K562 (cell line): Measurements from ENCODE around the gene GANAB. TPM values are rescaled to one million over a fixed set of nuclear protein-coding genes. Genes with fewer than 3 reads are reported as not detected.

Experiments used
- BRD9 ChIP-seq: fragments of 450-650 bp; IDR thresholded peaks from 2 replicates; pipeline ENCODE4 v1.6.1; 2018; ENCODE audit warnings: low read depth; ENCODE audit not compliant: partially characterized antibody
- CREB1 ChIP-seq, 2 experiments: sonication (generic) in 1 of 2; formaldehyde crosslinking in 1 of 2; IDR thresholded peaks; 2 replicates each; pipeline versions ENCODE4 v1.6.1 to v1.8.0; 2012 to 2022; ENCODE audit warnings: inconsistent platforms in 1 of 2, mild to moderate bottlenecking in 1 of 2, missing genetic modification reagents in 1 of 2, moderate library complexity in 1 of 2
- ELK3 ChIP-seq: fragments of 450-650 bp; formaldehyde crosslinking; IDR thresholded peaks from 2 replicates; pipeline ENCODE4 v1.4.0; 2020; ENCODE audit warnings: mild to moderate bottlenecking
- EWSR1 ChIP-seq: fragments of 450-650 bp; IDR thresholded peaks from 2 replicates; pipeline ENCODE4 v1.6.1; 2018; ENCODE audit warnings: borderline replicate concordance, mild to moderate bottlenecking, low read depth, moderate library complexity; ENCODE audit not compliant: partially characterized antibody
- FOXP1 ChIP-seq: sonication (generic); formaldehyde crosslinking; IDR thresholded peaks from 2 replicates; pipeline ENCODE4 v1.8.0; 2022; ENCODE audit warnings: mild to moderate bottlenecking, missing genetic modification reagents
- GABPB2 ChIP-seq: fragments of 250-450 bp; sonication (Bioruptor Pico); conservative IDR thresholded peaks from 2 replicates; pipeline ENCODE4 v1.5.1; 2021; ENCODE audit warnings: mild to moderate bottlenecking
- KHSRP ChIP-seq: fragments of 450-650 bp; IDR thresholded peaks from 2 replicates; pipeline ENCODE4 v1.6.1; 2017
- KLF10 ChIP-seq: fragments of 250-450 bp; sonication (Bioruptor Pico); IDR thresholded peaks from 2 replicates; pipeline ENCODE4 v1.6.1; 2021; ENCODE audit warnings: matching md5 sums
- MTF1 ChIP-seq: fragments of 250-450 bp; sonication (Bioruptor Pico); IDR thresholded peaks from 2 replicates; pipeline ENCODE4 v1.9.0; 2021; ENCODE audit warnings: moderate library complexity, mild to moderate bottlenecking, inconsistent platforms, borderline replicate concordance
- NELFE ChIP-seq: IDR thresholded peaks from 2 replicates; pipeline ENCODE4 v1.6.1; 2011; ENCODE audit warnings: mild to moderate bottlenecking; ENCODE audit not compliant: insufficient read depth, insufficient read length
- RBM39 ChIP-seq: fragments of 200-400 bp; formaldehyde crosslinking; optimal IDR thresholded peaks from 2 replicates; pipeline ENCODE3; 2018; ENCODE audit warnings: low read depth, low read length
- SMARCE1 ChIP-seq: fragments of 450-650 bp; IDR thresholded peaks from 2 replicates; pipeline ENCODE4 v1.7.1; 2016; ENCODE audit warnings: mild to moderate bottlenecking
- STAG1 ChIP-seq: sonication (generic); formaldehyde crosslinking; IDR thresholded peaks from 2 replicates; pipeline ENCODE4 v1.5.0; 2020; ENCODE audit warnings: missing genetic modification reagents, borderline replicate concordance
- TBP ChIP-seq: optimal IDR thresholded peaks from 2 replicates; pipeline ENCODE3; 2011; ENCODE audit warnings: low read depth, low read length, improper control_type of control experiment
- TOE1 ChIP-seq, 2 experiments: fragments of 450-650 bp in 1 of 2; sonication (generic) in 1 of 2; formaldehyde crosslinking in 1 of 2; IDR thresholded peaks; 2 replicates each; pipeline versions ENCODE4 v1.7.1 to v1.8.0; 2016 to 2022; ENCODE audit warnings: borderline replicate concordance in 2 of 2, mild to moderate bottlenecking in 2 of 2, antibody characterized with exemption in 1 of 2, inconsistent platforms in 1 of 2, low read depth in 1 of 2, missing genetic modification reagents in 1 of 2, moderate library complexity in 1 of 2
- YY1 ChIP-seq, 3 experiments: IDR thresholded peaks; 2 replicates each; pipeline ENCODE4 v1.6.1; 2011; ENCODE audit warnings: low read length in 2 of 3, mild to moderate bottlenecking in 2 of 3, moderate library complexity in 2 of 3, borderline replicate concordance in 1 of 3, control low read depth in 1 of 3, low read depth in 1 of 3; ENCODE audit not compliant: insufficient read depth in 3 of 3, insufficient replicate concordance in 2 of 3, control insufficient read depth in 1 of 3, insufficient read length in 1 of 3; ENCODE audit errors: extremely low read depth in 1 of 3
- ZNF431 ChIP-seq: sonication (generic); formaldehyde crosslinking; IDR thresholded peaks from 2 replicates; pipeline ENCODE4 v1.8.0; 2022; ENCODE audit warnings: mild to moderate bottlenecking, missing genetic modification reagents
- ZNF639 ChIP-seq, 2 experiments: fragments of 200-800 bp in 1 of 2; sonication (Bioruptor generic) in 1 of 2; sonication (generic) in 1 of 2; formaldehyde crosslinking in 1 of 2; IDR thresholded peaks in 1 of 2; conservative IDR thresholded peaks in 1 of 2; 2 replicates each; pipeline versions ENCODE4 v1.5.0 to v1.6.1; 2016 to 2020; ENCODE audit warnings: missing compliant biosample characterization in 1 of 2, missing genetic modification characterization in 1 of 2, missing genetic modification reagents in 1 of 2
- polyA plus RNA-seq, 8 experiments: library from polyadenylated mRNA; depleted of rRNA in 4 of 8; stranded (reverse) in 5 of 8; unstranded in 3 of 8; fragments of >200 nt; fragmentation: Nextera tagmentation in 2 of 8; fragmentation: Illumina TruSeq in 1 of 8; extraction: Ambion mirVana in 2 of 8; extraction: Trizol in 1 of 8; gene quantifications; 2 replicates each; pipeline versions ENCODE4 v1.2.1 to v1.2.3, GENCODE V29; 2011 to 2014; ENCODE audit warnings: inconsistent platforms in 1 of 8, missing spikeins in 1 of 8
- total RNA-seq, 7 experiments: library from RNA; depleted of rRNA in 6 of 7; stranded (reverse); fragments of >200 nt in 6 of 7; fragmentation: Illumina TruSeq in 2 of 7; extraction: Trizol in 2 of 7; gene quantifications; 2 replicates each; pipeline versions ENCODE4 v1.2.1 to v1.2.3, GENCODE V29; 2011 to 2021; ENCODE audit warnings: low replicate concordance in 1 of 7
- TF ChIP-seq, protein P1 (sequence below): sonication (generic); formaldehyde crosslinking; IDR thresholded peaks from 2 replicates; pipeline ENCODE4 v1.8.0; 2022; ENCODE audit warnings: mild to moderate bottlenecking, missing genetic modification reagents, borderline replicate concordance
- TF ChIP-seq, protein P2 (sequence below): fragments of 250-450 bp; sonication (Bioruptor Pico); IDR thresholded peaks from 2 replicates; pipeline ENCODE4 v1.5.0; 2021

Gene GANAB
- total and polyA plus RNA-seq, 9 of the 15 experiments (the other 6 are each of a cell fraction or from before 2014, with no cell fraction given): 6.5 to 284 (median 161) TPM

DNA sequence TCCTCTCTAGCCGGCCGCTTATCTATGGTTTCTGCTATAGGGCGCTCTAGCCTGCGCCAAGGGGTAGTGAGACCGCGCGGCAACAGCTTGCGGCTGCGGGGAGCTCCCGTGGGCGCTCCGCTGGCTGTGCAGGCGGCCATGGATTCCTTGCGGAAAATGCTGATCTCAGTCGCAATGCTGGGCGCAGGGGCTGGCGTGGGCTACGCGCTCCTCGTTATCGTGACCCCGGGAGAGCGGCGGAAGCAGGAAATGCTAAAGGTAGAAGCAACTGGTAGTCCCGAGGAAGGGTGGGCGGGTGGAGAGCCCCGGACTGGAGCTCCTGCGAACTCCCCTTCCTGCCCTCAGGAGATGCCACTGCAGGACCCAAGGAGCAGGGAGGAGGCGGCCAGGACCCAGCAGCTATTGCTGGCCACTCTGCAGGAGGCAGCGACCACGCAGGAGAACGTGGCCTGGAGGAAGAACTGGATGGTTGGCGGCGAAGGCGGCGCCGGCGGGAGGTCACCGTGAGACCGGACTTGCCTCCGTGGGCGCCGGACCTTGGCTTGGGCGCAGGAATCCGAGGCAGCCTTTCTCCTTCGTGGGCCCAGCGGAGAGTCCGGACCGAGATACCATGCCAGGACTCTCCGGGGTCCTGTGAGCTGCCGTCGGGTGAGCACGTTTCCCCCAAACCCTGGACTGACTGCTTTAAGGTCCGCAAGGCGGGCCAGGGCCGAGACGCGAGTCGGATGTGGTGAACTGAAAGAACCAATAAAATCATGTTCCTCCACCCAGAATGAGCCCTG is 25.4 kb upstream of the GANAB start, which contains the start of the genes LBHD1 and UQCC3 (continued):
- TF ChIP-seq ELK3 (CRISPR knock-in tag) (no peak), EWSR1 (no peak), YY1 (IDR thresholded peaks at IDR 0.05; ENCODE audit: borderline replicate concordance in 1 of 3, control insufficient read depth in 1 of 3, extremely low read depth in 1 of 3, insufficient read depth in 3 of 3, insufficient read length in 1 of 3, insufficient replicate concordance in 2 of 3, low read depth in 1 of 3, low read length in 2 of 3) (peak; percentile 48 to 92 (median 80)), FOXP1 (CRISPR knock-in tag) (peak; percentile 92), MTF1 (CRISPR knock-in tag) (no peak), RBM39 (no peak), KLF10 (no peak), ZNF431 (CRISPR knock-in tag) (peak; percentile 69; the same call in 1 of the 2 replicates), ZNF639 (CRISPR knock-in tag; conservative IDR thresholded peaks at IDR 0.05 in 1 of 2, IDR thresholded peaks at IDR 0.05 in 1 of 2) (0 out of 4 replicates have a peak, but pooled peaks of 1 of the 2 experiments have one; percentile 62), TOE1 (IDR thresholded peaks at IDR 0.05; ENCODE audit: borderline replicate concordance) (no peak), TOE1 (CRISPR knock-in tag; IDR thresholded peaks at IDR 0.05; ENCODE audit: borderline replicate concordance, low read depth) (no peak), SMARCE1 (0 out of 2 replicates have a peak, but pooled peaks have one; percentile 9), TBP (no peak), CREB1 (IDR thresholded peaks at IDR 0.05) (no peak; the same call in 1 of the 2 replicates), CREB1 (CRISPR knock-in tag; IDR thresholded peaks at IDR 0.05) (no peak; the same call in 1 of the 2 replicates), STAG1 (CRISPR knock-in tag) (no peak), KHSRP (no peak), GABPB2 (no peak), NELFE (no peak), BRD9 (no peak)
- TF ChIP-seq, protein P1, sequence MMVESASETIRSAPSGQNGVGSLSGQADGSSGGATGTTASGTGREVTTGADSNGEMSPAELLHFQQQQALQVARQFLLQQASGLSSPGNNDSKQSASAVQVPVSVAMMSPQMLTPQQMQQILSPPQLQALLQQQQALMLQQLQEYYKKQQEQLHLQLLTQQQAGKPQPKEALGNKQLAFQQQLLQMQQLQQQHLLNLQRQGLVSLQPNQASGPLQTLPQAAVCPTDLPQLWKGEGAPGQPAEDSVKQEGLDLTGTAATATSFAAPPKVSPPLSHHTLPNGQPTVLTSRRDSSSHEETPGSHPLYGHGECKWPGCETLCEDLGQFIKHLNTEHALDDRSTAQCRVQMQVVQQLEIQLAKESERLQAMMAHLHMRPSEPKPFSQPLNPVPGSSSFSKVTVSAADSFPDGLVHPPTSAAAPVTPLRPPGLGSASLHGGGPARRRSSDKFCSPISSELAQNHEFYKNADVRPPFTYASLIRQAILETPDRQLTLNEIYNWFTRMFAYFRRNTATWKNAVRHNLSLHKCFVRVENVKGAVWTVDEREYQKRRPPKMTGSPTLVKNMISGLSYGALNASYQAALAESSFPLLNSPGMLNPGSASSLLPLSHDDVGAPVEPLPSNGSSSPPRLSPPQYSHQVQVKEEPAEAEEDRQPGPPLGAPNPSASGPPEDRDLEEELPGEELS (CRISPR knock-in tag): no peak
- TF ChIP-seq, protein P2, sequence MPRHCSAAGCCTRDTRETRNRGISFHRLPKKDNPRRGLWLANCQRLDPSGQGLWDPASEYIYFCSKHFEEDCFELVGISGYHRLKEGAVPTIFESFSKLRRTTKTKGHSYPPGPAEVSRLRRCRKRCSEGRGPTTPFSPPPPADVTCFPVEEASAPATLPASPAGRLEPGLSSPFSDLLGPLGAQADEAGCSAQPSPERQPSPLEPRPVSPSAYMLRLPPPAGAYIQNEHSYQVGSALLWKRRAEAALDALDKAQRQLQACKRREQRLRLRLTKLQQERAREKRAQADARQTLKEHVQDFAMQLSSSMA (CRISPR knock-in tag): 0 out of 2 replicates have a peak, but pooled peaks have one; percentile 70
